ENCODE data around the gene PLEKHA3. TPM values are rescaled to one million over a fixed set of nuclear protein-coding genes. Genes with fewer than 3 reads are reported as not detected.

PLEKHA3 gene
- total and polyA plus RNA-seq, 9 of the 15 experiments (the other 6 are each of a cell fraction or from before 2014, with no cell fraction given) = 2.3 to 23.4 (median 10.5) TPM

- TF ChIP-seq ZBTB34 (CRISPR knock-in tag; IDR thresholded peaks at IDR 0.05) (no peak), NCOA2 (IDR thresholded peaks at IDR 0.05; ENCODE audit: partially characterized antibody in 2 of 2) (no peak), POLR2G (IDR thresholded peaks at IDR 0.05; ENCODE audit: low read depth, low read length) (peak; percentile 93), NUFIP1 (IDR thresholded peaks at IDR 0.05; ENCODE audit: partially characterized antibody) (no peak), ASH1L (IDR thresholded peaks at IDR 0.05; ENCODE audit: borderline replicate concordance, low read depth, partially characterized antibody) (no peak), KLF1 (tag; IDR thresholded peaks at IDR 0.05) (peak; percentile 54; the same call in 1 of the 2 replicates), HDAC1 (IDR thresholded peaks at IDR 0.05) (peak in 1 of 2 experiments; percentile 69; a peak in 2 of 4 replicates), CREB1 (IDR thresholded peaks at IDR 0.05) (peak; percentile 78), CREB1 (CRISPR knock-in tag; IDR thresholded peaks at IDR 0.05) (peak; percentile 69), ZNF592 (IDR thresholded peaks at IDR 0.05) (0 out of 2 replicates have a peak, but pooled peaks have one; percentile 50), VEZF1 (CRISPR knock-in tag; IDR thresholded peaks at IDR 0.05) (peak; percentile 82), DMBX1 (CRISPR knock-in tag; IDR thresholded peaks at IDR 0.05; ENCODE audit: borderline replicate concordance) (peak; percentile 53; the same call in 1 of the 2 replicates), BRF1 (IDR thresholded peaks at IDR 0.05; ENCODE audit: borderline replicate concordance, extremely low read depth, insufficient read length) (no peak), ZZZ3 (IDR thresholded peaks at IDR 0.05) (no peak), ARID2 (IDR thresholded peaks at IDR 0.05) (no peak), ELF2 (CRISPR knock-in tag; IDR thresholded peaks at IDR 0.05) (peak; percentile 84), ZNF79 (CRISPR knock-in tag; IDR thresholded peaks at IDR 0.05; ENCODE audit: low read depth) (no peak), HINFP (tag; conservative IDR thresholded peaks at IDR 0.05; ENCODE audit: low read depth) (no peak)
These were observed at the start of gene PLEKHA3 (continued) for GRCh38 chr2:178480227-178481181.
